C4-2B (cell line): ENCODE results near the gene SEBOX.

Source experiments
- CTCF ChIP-seq: fragments of 450-650 bp; conservative IDR thresholded peaks from 2 replicates; pipeline ENCODE4 v1.5.1; 2017; ENCODE audit warnings: mild to moderate bottlenecking
- ZFX ChIP-seq: fragments of 450-650 bp; IDR thresholded peaks from 2 replicates; pipeline ENCODE4 v1.6.1; 2017

GRCh38 chr17:28319598-28319935 is 45.4 kb downstream of the SEBOX start:
- no peak for TF ChIP-seq CTCF
- no peak for TF ChIP-seq ZFX
